ENCODE results near the gene ZNF669. TPM values are rescaled to one million over a fixed set of nuclear protein-coding genes. Genes with fewer than 3 reads are reported as not detected.

Gene ZNF669
- 11.4 and 14.2 TPM in 2 replicates for total RNA-seq

GRCh38 chr1:247103859-247104591, at the start of gene ZNF669:
Gene ZNF669, minus strand, starts transcription at chr1:247104356. Its CDS starts 157 bp downstream, at chr1:247104199.

GRCh38 chr1:247078258-247079140, 25.7 kb downstream of the ZNF669 start, which contains the start of gene ZNF670:
Gene ZNF670, minus strand, starts transcription at chr1:247078811. Its CDS starts 215 bp downstream, at chr1:247078596.

Other genes with a start within 250 kb of the ZNF669 start
- 35.6 and 46.3 TPM in 2 replicates for gene AHCTF1, start 172.4 kb downstream of the ZNF669 start, total RNA-seq
- gene ZNF695, start 96.3 kb downstream of the ZNF669 start, total RNA-seq = 0.98 and 3.0 TPM in 2 replicates
- gene ZNF670, start 25.5 kb downstream of the ZNF669 start, total RNA-seq = 4.6 and 5.8 TPM in 2 replicates
- 73.5 and 79.6 TPM in 2 replicates for gene ZNF124, start 67.7 kb upstream of the ZNF669 start, total RNA-seq
- gene VN1R5, start 151.7 kb upstream of the ZNF669 start, total RNA-seq = not detected in 2 replicates
- 43.8 and 56.8 TPM in 2 replicates for gene ZNF496, start 227.5 kb upstream of the ZNF669 start, total RNA-seq